Measurements from ENCODE around the gene PLPPR4. TPM values are rescaled to one million over a fixed set of nuclear protein-coding genes. Genes with fewer than 3 reads are reported as not detected.

PLPPR4 gene
- total and polyA plus RNA-seq, 2 of the 4 experiments (the other 2 are of a cell fraction), result 4.5 to 7.0 TPM

DNA sequence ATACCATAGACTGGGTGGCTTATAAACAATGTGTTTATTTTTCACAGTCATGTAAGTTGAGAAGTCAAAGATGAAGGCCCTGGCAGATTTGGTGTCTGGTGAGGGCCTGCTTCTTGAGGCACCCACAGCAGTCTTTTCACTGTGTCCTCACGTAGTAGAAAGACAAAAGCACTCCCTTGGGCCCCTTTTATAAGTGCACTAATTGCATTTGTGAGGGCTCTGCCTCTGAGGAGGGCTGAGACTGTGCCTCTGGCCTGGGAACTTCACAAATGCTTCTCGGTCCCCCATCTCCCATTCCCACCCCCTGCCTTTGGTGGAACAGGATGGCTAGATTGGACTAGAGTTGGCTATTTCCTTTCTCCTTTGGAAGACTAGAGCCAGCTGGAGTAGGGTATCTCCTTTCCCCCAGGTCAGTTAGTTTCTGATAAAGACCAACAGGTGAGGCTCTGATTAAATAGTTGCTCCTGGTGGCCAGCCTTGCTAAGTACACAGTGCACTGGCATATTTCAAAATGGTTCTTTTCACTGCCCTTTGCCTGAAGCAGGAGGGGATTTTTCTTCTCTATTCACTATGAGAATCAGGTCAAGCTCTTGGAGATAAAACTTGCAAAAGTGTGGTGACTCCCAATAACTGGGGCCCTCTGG is 82.9 kb downstream of the PLPPR4 start:
- Histone ChIP-seq H3K23ac (ENCODE audit: low read depth, low read length) (no peak overlapping the region), H2BK20ac (ENCODE audit: low read depth, low read length) (no peak overlapping the region), H4K5ac (ENCODE audit: low read depth, low read length) (no peak overlapping the region), H2BK120ac (ENCODE audit: low read depth, low read length) (no peak overlapping the region), H3K79me1 (ENCODE audit: low read depth in 1 of 2, low read length in 2 of 2) (no peaks in the 10 kb centered on the region), H3K9ac (ENCODE audit: low read depth, low read length) (no peak overlapping the region), H4K20me1 (ENCODE audit: insufficient read depth, low read length) (no peaks in the 10 kb centered on the region), H2BK5ac (ENCODE audit: low read depth, low read length, poor library complexity, severe bottlenecking) (no peak overlapping the region), H3K18ac (ENCODE audit: low read depth, low read length) (no peak overlapping the region), H2AK5ac (ENCODE audit: low read depth, low read length) (no peak overlapping the region), H2AK9ac (replicated peaks; ENCODE audit: low read depth, low read length, poor library complexity) (no peak overlapping the region), H3K27me3 (ENCODE audit: control insufficient read depth, insufficient read depth, low read length) (no peaks in the 10 kb centered on the region), H3K9me3 (ENCODE audit: control insufficient read depth, insufficient read depth, low read length) (no peaks in the 10 kb centered on the region), H2AFZ (replicated peaks; ENCODE audit: low read length, poor library complexity) (no peak overlapping the region), H3K36me3 (ENCODE audit: control insufficient read depth, insufficient read depth, low read length) (no peaks in the 10 kb centered on the region), H3K14ac (replicated peaks; ENCODE audit: low read depth, low read length) (no peak overlapping the region), H3K4me1 (ENCODE audit: control insufficient read depth, insufficient read depth, low read length) (no peaks in the 10 kb centered on the region), H3K4me2 (ENCODE audit: low read depth, low read length) (no peak overlapping the region), H3K27ac (ENCODE audit: insufficient read depth, low read length) (no peak overlapping the region), H4K91ac (ENCODE audit: insufficient read depth, low read depth, low read length) (no peak overlapping the region), H3K4ac (ENCODE audit: low read depth, low read length) (no peak overlapping the region), H3K9me1 (ENCODE audit: insufficient read depth, low read length) (no peaks in the 10 kb centered on the region), H3K4me3 (ENCODE audit: insufficient read depth, low read depth, low read length) (no peak overlapping the region), H3K56ac (ENCODE audit: extremely low read depth, insufficient read depth, low read length) (no peak overlapping the region), H4K8ac (ENCODE audit: low read depth in 2 of 2, low read length in 2 of 2) (no peak overlapping the region), H2BK15ac (ENCODE audit: low read depth, low read length) (no peak overlapping the region)
- no TSS peak for BruUV-seq (replicated peaks)
- CTCF ChIA-PET, result interaction anchor here (1.4 to 1.6 kb wide), 2 partner anchors 17 to 315 kb away, joined by 3 read pairs; no protein-coding TSS in a partner anchor
- intact Hi-C loops (cut with micrococcal nuclease), result no loop called here
- ATAC-seq (ENCODE audit: low read depth) (no peak), DNase-seq (no peak)
- dilution Hi-C loops (cut with HindIII; ENCODE audit: low sequenced_read_pairs, unreplicated experiment), result no loop called here
- POLR2A ChIA-PET (ENCODE audit: unreplicated experiment), result no interaction called here
- no CpG with 5 or more reads among the region's 2 CpGs for WGBS, 2 experiments (ENCODE audit: extremely low coverage in 2 of 2, insufficient read length in 1 of 2)
- in situ Hi-C loops (cut with MboI; ENCODE audit: low sequenced_read_pairs), result no loop called here
- TF ChIP-seq RCOR1 (IDR thresholded peaks at IDR 0.05; ENCODE audit: insufficient replicate concordance, low read length) (no peak), MAFK (IDR thresholded peaks at IDR 0.05; ENCODE audit: low read depth, low read length) (no peak), SMC3 (IDR thresholded peaks at IDR 0.05; ENCODE audit: low read depth, low read length) (no peak), RFX5 (IDR thresholded peaks at IDR 0.05; ENCODE audit: low read depth, low read length) (no peak), CHD1 (IDR thresholded peaks at IDR 0.05; ENCODE audit: low read depth, low read length) (no peak)

Measured in IMR-90 (cell line).